Measurements from ENCODE around the gene MSRB2. TPM values are rescaled to one million over a fixed set of nuclear protein-coding genes. Genes with fewer than 3 reads are reported as not detected.

MSRB2 gene
- total and polyA plus RNA-seq, 2 experiments from 2014 or later = 9.5 to 34.6 TPM

GRCh38 chr10:23139677-23140076 lies 44.3 kb downstream of the MSRB2 start:
- H3K36me3 Mint-ChIP-seq (ENCODE audit: low read depth) = 0 out of 3 replicates have a peak, but pooled peaks cover 3% of the 10 kb centered on the region
- Histone ChIP-seq H3F3A (replicated peaks; ENCODE audit: low read depth) (no peaks in the 10 kb centered on the region), H3K79me2 (replicated peaks; ENCODE audit: insufficient read depth) (no peaks in the 10 kb centered on the region), H4K20me1 (replicated peaks; ENCODE audit: insufficient read depth) (no peaks in the 10 kb centered on the region), H3K4me3 (no peak overlapping the region), H3K36me3 (ENCODE audit: insufficient read depth) (no peaks in the 10 kb centered on the region), H3K27ac (ENCODE audit: low read depth) (no peak overlapping the region), H3K4me1 (ENCODE audit: insufficient read depth) (no peaks in the 10 kb centered on the region), H3K9me2 (ENCODE audit: insufficient read depth) (0 out of 2 replicates have a peak, but pooled peaks cover 3% of the 10 kb centered on the region), H2AFZ (no peak overlapping the region), H3K4me2 (no peak overlapping the region), H3K27me3 (ENCODE audit: insufficient read depth) (no peaks in the 10 kb centered on the region)
- H3K4me1 Mint-ChIP-seq = no peaks in the 10 kb centered on the region
- no peak for DNase-seq (ENCODE audit: low spot score)
- no peaks in the 10 kb centered on the region for H3K27me3 Mint-ChIP-seq (ENCODE audit: insufficient read depth, low read depth, poor library complexity)
- H3K9me3 Mint-ChIP-seq = peaks cover under 1% of the 10 kb centered on the region; the same call in 2 of the 3 replicates
- no peak for ATAC-seq
- no peak for TF ChIP-seq NANOG (IDR thresholded peaks at IDR 0.05; ENCODE audit: borderline replicate concordance)
- TF ChIP-seq ETS1 (IDR thresholded peaks at IDR 0.05) = no peak
- no peak for TF ChIP-seq CTCF (conservative IDR thresholded peaks at IDR 0.05; ENCODE audit: low read depth in 2 of 2)
- no peak for TF ChIP-seq REST (IDR thresholded peaks at IDR 0.05; ENCODE audit: unreplicated experiment)
- H3K27ac Mint-ChIP-seq = no peak overlapping the region
- H3K4me3 Mint-ChIP-seq = no peak overlapping the region

GRCh38 chr10:23141995-23142394 lies 46.6 kb downstream of the MSRB2 start:
- ATAC-seq (no peak), DNase-seq (ENCODE audit: low spot score) (no peak)
- H3K79me2 ChIP-seq (replicated peaks; ENCODE audit: insufficient read depth) = no peaks in the 10 kb centered on the region
- Mint-ChIP-seq H3K36me3 (ENCODE audit: low read depth) (no peaks in the 10 kb centered on the region), H3K4me3 (no peak overlapping the region), H3K27me3 (ENCODE audit: insufficient read depth, low read depth, poor library complexity) (no peaks in the 10 kb centered on the region), H3K27ac (no peak overlapping the region), H3K4me1 (no peaks in the 10 kb centered on the region), H3K9me3 (no peaks in the 10 kb centered on the region; the same call in 2 of the 3 replicates)
- no peak overlapping the region for H2AFZ ChIP-seq
- H3K4me3 ChIP-seq = no peak overlapping the region
- no peaks in the 10 kb centered on the region for H4K20me1 ChIP-seq (replicated peaks; ENCODE audit: insufficient read depth)
- H3K36me3 ChIP-seq (ENCODE audit: insufficient read depth) = no peaks in the 10 kb centered on the region
- H3K27ac ChIP-seq (ENCODE audit: low read depth) = no peak overlapping the region
- no peaks in the 10 kb centered on the region for H3K27me3 ChIP-seq (ENCODE audit: insufficient read depth)
- H3F3A ChIP-seq (replicated peaks; ENCODE audit: low read depth) = no peaks in the 10 kb centered on the region
- 0 out of 2 replicates have a peak, but pooled peaks cover 3% of the 10 kb centered on the region for H3K9me2 ChIP-seq (ENCODE audit: insufficient read depth)
- no peaks in the 10 kb centered on the region for H3K4me1 ChIP-seq (ENCODE audit: insufficient read depth)
- H3K4me2 ChIP-seq = no peak overlapping the region
- TF ChIP-seq POLR2AphosphoS5 (IDR thresholded peaks at IDR 0.05; ENCODE audit: low read depth) (no peak), EZH2phosphoT487 (IDR thresholded peaks at IDR 0.05; ENCODE audit: unreplicated experiment) (no peak), ZNF462 (CRISPR knock-in tag; IDR thresholded peaks at IDR 0.05) (no peak), NANOG (IDR thresholded peaks at IDR 0.05; ENCODE audit: borderline replicate concordance) (no peak), CREB1 (CRISPR knock-in tag; IDR thresholded peaks at IDR 0.05; ENCODE audit: low read depth) (no peak)
